H9 (cell line): ENCODE measurements around the gene BMP5. TPM values are rescaled to one million over a fixed set of nuclear protein-coding genes. Genes with fewer than 3 reads are reported as not detected.

Source experiments
- DNase-seq: peaks from one replicate; pipeline ENCODE4 v3.0.0-alpha.2; 2017
- H2AFZ ChIP-seq: one replicate; pipeline ENCODE4 v1.6.1; 2013; ENCODE audit warnings: mild to moderate bottlenecking, low read length, control low read depth, moderate library complexity
- H2AK5ac ChIP-seq: 2 replicates; pipeline ENCODE4 v1.6.1; 2013; ENCODE audit warnings: low read length, control low read depth, mixed read lengths; ENCODE audit not compliant: insufficient read length
- H2BK120ac ChIP-seq: one replicate; pipeline ENCODE4 v1.6.1; 2013; ENCODE audit warnings: low read depth, mild to moderate bottlenecking, low read length, control low read depth, inconsistent platforms; ENCODE audit not compliant: poor library complexity, severe bottlenecking
- H2BK12ac ChIP-seq: 2 replicates; pipeline ENCODE4 v1.6.1; 2013; ENCODE audit warnings: low read length, control low read depth, mixed read lengths, low read depth; ENCODE audit not compliant: insufficient read length
- H2BK15ac ChIP-seq: 2 replicates; pipeline ENCODE4 v1.6.1; 2013; ENCODE audit warnings: low read depth, low read length, control low read depth
- H2BK20ac ChIP-seq: one replicate; pipeline ENCODE4 v1.6.1; 2013; ENCODE audit warnings: low read depth, mild to moderate bottlenecking, low read length, control low read depth, inconsistent platforms; ENCODE audit not compliant: poor library complexity, severe bottlenecking
- H2BK5ac ChIP-seq: 2 replicates; pipeline ENCODE4 v1.6.1; 2013; ENCODE audit warnings: low read length, control low read depth, mixed read lengths; ENCODE audit not compliant: insufficient read length
- H3K14ac ChIP-seq: 2 replicates; pipeline ENCODE4 v1.6.1; 2013; ENCODE audit warnings: low read length, control low read depth; ENCODE audit not compliant: insufficient read depth
- H3K18ac ChIP-seq: 2 replicates; pipeline ENCODE4 v1.6.1; 2013; ENCODE audit warnings: low read depth, mild to moderate bottlenecking, mixed read lengths, low read length, control low read depth; ENCODE audit not compliant: insufficient read length
- H3K23ac ChIP-seq: 2 replicates; pipeline ENCODE4 v1.6.1; 2013; ENCODE audit warnings: low read length, control low read depth, mixed read lengths, low read depth; ENCODE audit not compliant: insufficient read length
- H3K23me2 ChIP-seq: 2 replicates; pipeline ENCODE4 v1.6.1; 2013; ENCODE audit warnings: low read depth, mild to moderate bottlenecking, mixed read lengths, low read length, control low read depth; ENCODE audit not compliant: insufficient read length, poor library complexity, severe bottlenecking
- H3K27ac ChIP-seq: 2 replicates; pipeline ENCODE4 v1.5.1; 2013; ENCODE audit warnings: low read length, control low read depth, mixed read lengths, low read depth; ENCODE audit not compliant: insufficient read length
- H3K27me3 ChIP-seq: 2 replicates; pipeline ENCODE4 v1.6.1; 2013; ENCODE audit warnings: low read length, control low read depth, inconsistent platforms; ENCODE audit not compliant: insufficient read depth
- H3K4ac ChIP-seq: 2 replicates; pipeline ENCODE4 v1.6.1; 2013; ENCODE audit warnings: low read depth, mild to moderate bottlenecking, control low read depth, inconsistent platforms, low read length, moderate library complexity
- H3K4me1 ChIP-seq: 2 replicates; pipeline ENCODE4 v1.6.1; 2013; ENCODE audit warnings: low read length, control low read depth, inconsistent platforms; ENCODE audit not compliant: insufficient read depth
- H3K4me2 ChIP-seq: 2 replicates; pipeline ENCODE4 v1.6.1; 2013; ENCODE audit warnings: low read length, control low read depth, mixed read lengths; ENCODE audit not compliant: insufficient read length, insufficient read depth
- H3K56ac ChIP-seq: 2 replicates; pipeline ENCODE4 v1.6.1; 2013; ENCODE audit warnings: low read depth, mild to moderate bottlenecking, mixed read lengths, low read length, control low read depth; ENCODE audit not compliant: insufficient read length
- H3K79me1 ChIP-seq: 2 replicates; pipeline ENCODE4 v1.6.1; 2013; ENCODE audit warnings: low read depth, mild to moderate bottlenecking, moderate library complexity, low read length, control low read depth, inconsistent platforms; ENCODE audit not compliant: insufficient read depth, poor library complexity, severe bottlenecking
- H3K79me2 ChIP-seq: 2 replicates; pipeline ENCODE4 v1.6.1; 2013; ENCODE audit warnings: low read length, control low read depth, inconsistent platforms; ENCODE audit not compliant: insufficient read depth
- H3K9ac ChIP-seq: 2 replicates; pipeline ENCODE4 v1.6.1; 2013; ENCODE audit warnings: low read length, control low read depth, mixed read lengths; ENCODE audit not compliant: insufficient read length; ENCODE audit errors: extremely low read depth
- H3K9me3 ChIP-seq: one replicate; pipeline ENCODE4 v1.6.1; 2013; ENCODE audit warnings: low read depth, low read length, inconsistent platforms; ENCODE audit not compliant: control insufficient read depth
- H3T11ph ChIP-seq: one replicate; pipeline ENCODE4 v1.6.1; 2013; ENCODE audit warnings: mild to moderate bottlenecking, low read length, control low read depth, inconsistent platforms
- H4K20me1 ChIP-seq: one replicate; pipeline ENCODE4 v1.6.1; 2013; ENCODE audit not compliant: control insufficient read depth, insufficient read length, insufficient read depth
- H4K5ac ChIP-seq: 2 replicates; pipeline ENCODE4 v1.6.1; 2013; ENCODE audit warnings: low read depth, mild to moderate bottlenecking, mixed read lengths, low read length, control low read depth; ENCODE audit not compliant: insufficient read length
- H4K8ac ChIP-seq: replicated peaks from 2 replicates; pipeline ENCODE4 v1.6.1; 2013; ENCODE audit warnings: low read length, control low read depth, mixed read lengths, low read depth; ENCODE audit not compliant: insufficient read length
- H4K91ac ChIP-seq: 2 replicates; pipeline ENCODE4 v1.6.1; 2013; ENCODE audit warnings: low read depth, mild to moderate bottlenecking, moderate library complexity, mixed read lengths, low read length, control low read depth; ENCODE audit not compliant: insufficient read length
- H3K27ac Mint-ChIP-seq, 3 experiments: 2 replicates in 2 of 3; 3 replicates in 1 of 3; pipeline ENCODE4 v1.8.0; 2020 to 2021; ENCODE audit warnings: mixed read lengths in 3 of 3, mild to moderate bottlenecking in 1 of 3, moderate library complexity in 1 of 3
- H3K27me3 Mint-ChIP-seq: 2 replicates; pipeline ENCODE4 v1.8.0; 2021; ENCODE audit warnings: low read depth, mild to moderate bottlenecking, moderate library complexity, mixed read lengths
- H3K36me3 Mint-ChIP-seq, 3 experiments: 2 replicates in 2 of 3; 3 replicates in 1 of 3; pipeline ENCODE4 v1.8.0; 2020 to 2021; ENCODE audit warnings: low read depth in 3 of 3, mixed read lengths in 3 of 3; ENCODE audit not compliant: insufficient read depth in 1 of 3
- H3K4me1 Mint-ChIP-seq, 2 experiments: 2 replicates each; pipeline ENCODE4 v1.8.0; 2020; ENCODE audit warnings: mixed read lengths in 2 of 2
- H3K4me3 Mint-ChIP-seq, 2 experiments: 2 replicates in 1 of 2; 3 replicates in 1 of 2; pipeline ENCODE4 v1.8.0; 2020 to 2021; ENCODE audit warnings: mild to moderate bottlenecking in 2 of 2, mixed read lengths in 2 of 2, moderate library complexity in 1 of 2
- H3K9me3 Mint-ChIP-seq, 2 experiments: 2 replicates in 1 of 2; 3 replicates in 1 of 2; pipeline ENCODE4 v1.8.0; 2020; ENCODE audit warnings: mild to moderate bottlenecking in 2 of 2, mixed read lengths in 2 of 2, moderate library complexity in 1 of 2
- CTCF ChIP-seq: fragments of 200-600 bp; sonication (generic); conservative IDR thresholded peaks from 3 replicates; pipeline ENCODE4 v1.8.0; 2021; ENCODE audit warnings: antibody characterized with exemption, mild to moderate bottlenecking
- WGBS: extraction: QIAGEN DNeasy Blood & Tissue Kit; methylation state at CpG from one replicate; pipeline ENCODE4 v1.1.7; 2013; ENCODE audit warnings: missing lambda C conversion rate, low lambda C conversion rate, mixed read lengths; ENCODE audit not compliant: insufficient read length; ENCODE audit errors: extremely low coverage; 5-methylcytosine and 5-hydroxymethylcytosine counted together
- total RNA-seq: library from RNA; stranded (reverse); gene quantifications from 2 replicates; pipeline ENCODE4 v1.2.1, GENCODE V29; 2021

BMP5 gene
- total RNA-seq, 1 experiment from 2014 or later = not detected

- Histone ChIP-seq H2BK15ac (no peak overlapping the region), H2BK12ac (no peak overlapping the region), H4K5ac (no peak overlapping the region), H3K56ac (no peak overlapping the region), H2AFZ (no peak overlapping the region), H4K91ac (no peak overlapping the region), H3K23me2 (no peaks in the 10 kb centered on the region), H3K18ac (no peak overlapping the region), H3K79me2 (no peaks in the 10 kb centered on the region), H3K27ac (no peak overlapping the region), H3K79me1 (no peaks in the 10 kb centered on the region), H4K20me1 (no peaks in the 10 kb centered on the region), H3K14ac (no peak overlapping the region), H3T11ph (no peak overlapping the region), H3K9ac (no peak overlapping the region), H3K4me1 (no peaks in the 10 kb centered on the region), H3K27me3 (no peaks in the 10 kb centered on the region), H3K23ac (no peak overlapping the region), H3K9me3 (no peaks in the 10 kb centered on the region), H3K4me2 (no peak overlapping the region), H2BK5ac (no peak overlapping the region), H2BK120ac (no peak overlapping the region), H2BK20ac (no peak overlapping the region), H4K8ac (no peak overlapping the region), H2AK5ac (no peak overlapping the region), H3K4ac (no peak overlapping the region)
- peaks cover 6 to 7% of the 10 kb centered on the region in 2 experiments; a peak in 3 of 5 replicates for H3K9me3 Mint-ChIP-seq
- H3K27me3 Mint-ChIP-seq = no peaks in the 10 kb centered on the region
- H3K4me1 Mint-ChIP-seq = peaks cover 6 to 8% of the 10 kb centered on the region in 2 experiments; a peak in 3 of 4 replicates
- H3K36me3 Mint-ChIP-seq = peaks cover 0 to 9% (median 7%) of the 10 kb centered on the region in 3 experiments; a peak in 3 of 7 replicates
- TF ChIP-seq CTCF = no peak
- no peak for DNase-seq
- no peak overlapping the region for H3K4me3 Mint-ChIP-seq
- H3K27ac Mint-ChIP-seq = no peak overlapping the region
- no CpG with 5 or more reads among the region's 2 CpGs for WGBS
Observed at GRCh38 chr6:55897346-55897745, 22.0 kb upstream of the BMP5 start.
